Measurements from ENCODE around the gene EXD3.

Gene EXD3

GRCh38 chr9:137431416-137431931 lies 8.5 kb upstream of the EXD3 start:
- DNase-seq = no peak
- Mint-ChIP-seq H3K36me3 (ENCODE audit: low read depth) (no peaks in the 10 kb centered on the region), H3K27ac (no peak overlapping the region), H3K4me1 (peaks cover 4% of the 10 kb centered on the region), H3K27me3 (ENCODE audit: low read depth, poor library complexity) (peaks cover 5% of the 10 kb centered on the region), H3K4me3 (no peak overlapping the region), H3K9me3 (no peaks in the 10 kb centered on the region)
- no peak for TF ChIP-seq CTCF (IDR thresholded peaks at IDR 0.05)

- no peak for DNase-seq
- TF ChIP-seq CTCF (IDR thresholded peaks at IDR 0.05) = no peak
- no peak overlapping the region for H3K27ac Mint-ChIP-seq
Measured at GRCh38 chr9:137430723-137431415, 7.9 kb upstream of the EXD3 start.

GRCh38 chr9:137429974-137430722 lies 7.2 kb upstream of the EXD3 start:
- no peaks in the 10 kb centered on the region for H3K36me3 Mint-ChIP-seq (ENCODE audit: low read depth)
- H3K27me3 Mint-ChIP-seq (ENCODE audit: low read depth, poor library complexity) = peaks cover 5% of the 10 kb centered on the region
- no peak for TF ChIP-seq CTCF (IDR thresholded peaks at IDR 0.05)
- H3K27ac Mint-ChIP-seq = no peak overlapping the region
- H3K4me3 Mint-ChIP-seq = no peak overlapping the region
- H3K9me3 Mint-ChIP-seq = no peaks in the 10 kb centered on the region
- peak; percentile 56 for DNase-seq
- H3K4me1 Mint-ChIP-seq = peaks cover 4% of the 10 kb centered on the region

More at GRCh38 chr9:137430723-137431415, 7.9 kb upstream of the EXD3 start:
- H3K9me3 Mint-ChIP-seq = no peaks in the 10 kb centered on the region
- H3K4me1 Mint-ChIP-seq = peaks cover 4% of the 10 kb centered on the region
- peaks cover 5% of the 10 kb centered on the region for H3K27me3 Mint-ChIP-seq (ENCODE audit: low read depth, poor library complexity)
- no peaks in the 10 kb centered on the region for H3K36me3 Mint-ChIP-seq (ENCODE audit: low read depth)
- no peak overlapping the region for H3K4me3 Mint-ChIP-seq

GRCh38 chr9:137429546-137429890 lies 6.6 kb upstream of the EXD3 start:
- H3K27me3 Mint-ChIP-seq (ENCODE audit: low read depth, poor library complexity) = peaks cover 9% of the 10 kb centered on the region
- DNase-seq = no peak
- no peak overlapping the region for H3K4me3 Mint-ChIP-seq
- H3K4me1 Mint-ChIP-seq = peaks cover 10% of the 10 kb centered on the region
- TF ChIP-seq CTCF (IDR thresholded peaks at IDR 0.05) = no peak
- H3K36me3 Mint-ChIP-seq (ENCODE audit: low read depth) = no peaks in the 10 kb centered on the region
- H3K27ac Mint-ChIP-seq = no peak overlapping the region
- H3K9me3 Mint-ChIP-seq = no peaks in the 10 kb centered on the region

GRCh38 chr9:137428841-137429545 lies 6.0 kb upstream of the EXD3 start:
- no peaks in the 10 kb centered on the region for H3K36me3 Mint-ChIP-seq (ENCODE audit: low read depth)
- no peak overlapping the region for H3K4me3 Mint-ChIP-seq
- no peak for DNase-seq
- H3K4me1 Mint-ChIP-seq = peaks cover 14% of the 10 kb centered on the region
- peaks cover 12% of the 10 kb centered on the region for H3K27me3 Mint-ChIP-seq (ENCODE audit: low read depth, poor library complexity)
- no peak overlapping the region for H3K27ac Mint-ChIP-seq
- no peak for TF ChIP-seq CTCF (IDR thresholded peaks at IDR 0.05)
- no peaks in the 10 kb centered on the region for H3K9me3 Mint-ChIP-seq
